ENCODE measurements around the gene REG1A.

The REG1A gene

DNA sequence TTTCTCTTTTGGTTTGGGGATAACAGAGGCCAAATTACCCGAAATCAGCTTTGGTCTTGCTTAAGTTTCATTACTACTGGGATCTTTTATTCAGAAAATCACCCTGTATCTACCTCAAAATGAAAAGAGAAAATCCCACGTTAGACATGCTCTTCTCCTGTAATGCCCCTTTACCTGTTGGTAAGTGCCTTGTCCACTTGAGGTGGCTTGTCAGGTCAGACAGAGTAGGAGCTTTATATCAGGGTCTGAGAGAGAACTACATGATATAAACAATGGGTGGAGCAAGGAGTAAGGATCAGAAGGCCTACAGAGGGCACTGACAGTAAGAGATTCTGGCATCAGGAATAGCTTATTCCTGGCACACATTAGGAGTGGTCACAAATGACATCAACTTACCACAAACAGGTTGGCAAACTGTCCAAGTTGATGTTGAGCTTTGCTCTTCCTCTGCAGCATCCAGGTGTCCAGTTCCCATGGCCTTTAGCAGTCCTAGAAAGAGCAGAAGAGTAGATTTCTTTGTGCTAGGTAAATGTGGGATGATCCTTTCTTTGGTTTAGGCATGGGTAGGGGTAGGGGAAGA lies 32.4 kb upstream of the REG1A start, which contains the start of gene REG1B:
Gene REG1B (minus strand): TSS at position 209 of the 580 bp plus-strand sequence. CDS start 381 bp downstream, outside the sequence.
- TF ChIP-seq YY1 (IDR thresholded peaks at IDR 0.05; ENCODE audit: insufficient read depth, insufficient read length): no peak
- no peak for TF ChIP-seq ZNF274 (IDR thresholded peaks at IDR 0.05; ENCODE audit: low read depth, low read length)
- TF ChIP-seq SUZ12 (IDR thresholded peaks at IDR 0.05; ENCODE audit: extremely low read depth, insufficient read depth, insufficient read length): no peak
- Histone ChIP-seq H3K4me3 (ENCODE audit: insufficient read length, low read depth) (no peak within 1 kb of the TSS), H3K4me1 (ENCODE audit: insufficient read depth, insufficient read length) (no peaks in the 10 kb centered on the region), H3K9me3 (ENCODE audit: insufficient read depth, low read length) (no peaks in the 10 kb centered on the region), H3K27me3 (ENCODE audit: insufficient read depth, insufficient read length) (no peaks in the 10 kb centered on the region), H3K9ac (ENCODE audit: insufficient read length, low read depth) (no peak within 1 kb of the TSS), H3K36me3 (ENCODE audit: insufficient read depth, insufficient read length, low read length) (no peaks in the 10 kb centered on the region)
- no peak for DNase-seq (ENCODE audit: low read depth, low spot score)

DNA sequence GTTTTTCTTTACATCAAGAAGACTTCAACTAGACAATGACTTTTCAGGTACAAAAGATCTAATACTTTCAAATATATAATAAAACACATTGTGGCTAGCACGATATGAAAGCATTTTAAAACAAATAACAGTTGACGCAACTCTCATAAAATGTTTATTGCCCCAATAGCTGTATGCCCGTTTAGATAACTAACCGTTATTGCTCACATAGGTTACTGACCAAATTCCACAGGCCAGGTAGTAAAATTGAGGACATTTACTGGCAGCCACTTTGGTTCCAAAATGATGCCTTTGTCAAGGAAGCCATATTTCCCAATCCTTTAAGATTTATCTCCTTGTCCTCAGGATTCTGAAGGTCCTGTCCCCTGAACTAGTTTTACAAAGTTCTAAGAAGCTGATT lies 29.6 kb upstream of the REG1A start:
- TF ChIP-seq YY1 (IDR thresholded peaks at IDR 0.05; ENCODE audit: insufficient read depth, insufficient read length) (no peak), ZNF274 (IDR thresholded peaks at IDR 0.05; ENCODE audit: low read depth, low read length) (no peak), SUZ12 (IDR thresholded peaks at IDR 0.05; ENCODE audit: extremely low read depth, insufficient read depth, insufficient read length) (no peak)

DNA sequence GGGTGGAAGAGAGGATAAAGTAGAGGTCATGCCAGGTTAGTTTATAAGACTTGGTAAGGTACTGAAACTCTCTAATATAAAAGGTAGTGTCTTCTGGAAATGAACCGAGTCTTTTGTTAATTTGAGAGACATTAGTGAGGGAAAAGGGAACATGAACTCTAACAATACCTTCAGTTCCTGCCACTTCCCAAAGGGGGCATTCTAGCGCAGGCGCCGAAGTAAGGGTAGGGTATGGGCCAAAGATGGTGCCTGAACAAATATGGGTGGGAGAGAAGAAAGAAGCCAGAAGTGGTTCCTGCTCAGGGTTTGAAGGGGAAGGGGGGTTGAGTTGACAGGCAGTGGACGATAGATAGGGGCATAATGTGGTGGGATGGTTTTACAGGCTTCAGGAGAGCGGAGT lies 22.4 kb upstream of the REG1A start:
- TF ChIP-seq ZNF274 (IDR thresholded peaks at IDR 0.05; ENCODE audit: low read depth, low read length) (no peak), SUZ12 (IDR thresholded peaks at IDR 0.05; ENCODE audit: extremely low read depth, insufficient read depth, insufficient read length) (no peak), YY1 (IDR thresholded peaks at IDR 0.05; ENCODE audit: insufficient read depth, insufficient read length) (no peak)
- no peaks in the 10 kb centered on the region for H3K36me3 ChIP-seq (ENCODE audit: insufficient read depth, insufficient read length, low read length)
- H3K4me1 ChIP-seq (ENCODE audit: insufficient read depth, insufficient read length): no peaks in the 10 kb centered on the region
- DNase-seq (ENCODE audit: low read depth, low spot score): no peak
- H3K4me3 ChIP-seq (ENCODE audit: insufficient read length, low read depth): no peak overlapping the region
- H3K9me3 ChIP-seq (ENCODE audit: insufficient read depth, low read length): no peaks in the 10 kb centered on the region
- no peaks in the 10 kb centered on the region for H3K27me3 ChIP-seq (ENCODE audit: insufficient read depth, insufficient read length)
- no peak overlapping the region for H3K9ac ChIP-seq (ENCODE audit: insufficient read length, low read depth)

More for the DNA sequence above, 29.6 kb upstream of the REG1A start:
- H3K36me3 ChIP-seq (ENCODE audit: insufficient read depth, insufficient read length, low read length): no peaks in the 10 kb centered on the region
- no peak for DNase-seq (ENCODE audit: low read depth, low spot score)
- H3K4me3 ChIP-seq (ENCODE audit: insufficient read length, low read depth): no peak overlapping the region
- H3K9me3 ChIP-seq (ENCODE audit: insufficient read depth, low read length): no peaks in the 10 kb centered on the region
- no peaks in the 10 kb centered on the region for H3K27me3 ChIP-seq (ENCODE audit: insufficient read depth, insufficient read length)
- no peaks in the 10 kb centered on the region for H3K4me1 ChIP-seq (ENCODE audit: insufficient read depth, insufficient read length)
- H3K9ac ChIP-seq (ENCODE audit: insufficient read length, low read depth): no peak overlapping the region

DNA sequence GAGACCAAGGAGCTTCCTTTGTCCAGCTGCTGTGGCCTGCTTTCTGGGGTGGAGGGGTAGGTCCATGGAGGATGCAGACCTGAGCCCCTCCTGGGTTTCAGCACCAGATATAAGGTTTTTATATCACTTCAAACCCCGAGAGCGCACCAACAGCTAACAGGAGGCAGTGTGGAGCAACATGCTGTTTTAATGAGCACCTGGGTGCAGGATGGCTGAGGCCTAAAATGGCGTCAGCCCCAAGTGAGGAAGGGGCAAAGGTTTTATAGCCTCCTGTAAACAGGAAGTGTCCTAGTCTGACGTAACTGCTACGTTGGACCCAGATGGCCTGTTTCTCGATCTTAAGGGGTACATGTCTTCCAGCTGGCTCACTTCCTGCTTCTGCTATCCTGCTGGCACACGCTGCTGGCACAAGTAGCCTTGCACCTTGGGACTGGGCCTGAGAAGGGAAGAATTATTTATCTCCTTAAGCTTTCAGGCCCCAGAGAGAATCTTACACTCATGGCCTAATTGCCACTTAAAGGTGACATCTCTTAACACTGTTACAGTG lies 21.1 kb upstream of the REG1A start:
- Histone ChIP-seq H3K4me3 (ENCODE audit: insufficient read length, low read depth) (no peak overlapping the region), H3K27me3 (ENCODE audit: insufficient read depth, insufficient read length) (no peaks in the 10 kb centered on the region), H3K4me1 (ENCODE audit: insufficient read depth, insufficient read length) (no peaks in the 10 kb centered on the region), H3K9ac (ENCODE audit: insufficient read length, low read depth) (no peak overlapping the region), H3K9me3 (ENCODE audit: insufficient read depth, low read length) (no peaks in the 10 kb centered on the region), H3K36me3 (ENCODE audit: insufficient read depth, insufficient read length, low read length) (no peaks in the 10 kb centered on the region)
- no peak for DNase-seq (ENCODE audit: low read depth, low spot score)
- TF ChIP-seq YY1 (IDR thresholded peaks at IDR 0.05; ENCODE audit: insufficient read depth, insufficient read length) (no peak), ZNF274 (IDR thresholded peaks at IDR 0.05; ENCODE audit: low read depth, low read length) (no peak), SUZ12 (IDR thresholded peaks at IDR 0.05; ENCODE audit: extremely low read depth, insufficient read depth, insufficient read length) (no peak)

DNA sequence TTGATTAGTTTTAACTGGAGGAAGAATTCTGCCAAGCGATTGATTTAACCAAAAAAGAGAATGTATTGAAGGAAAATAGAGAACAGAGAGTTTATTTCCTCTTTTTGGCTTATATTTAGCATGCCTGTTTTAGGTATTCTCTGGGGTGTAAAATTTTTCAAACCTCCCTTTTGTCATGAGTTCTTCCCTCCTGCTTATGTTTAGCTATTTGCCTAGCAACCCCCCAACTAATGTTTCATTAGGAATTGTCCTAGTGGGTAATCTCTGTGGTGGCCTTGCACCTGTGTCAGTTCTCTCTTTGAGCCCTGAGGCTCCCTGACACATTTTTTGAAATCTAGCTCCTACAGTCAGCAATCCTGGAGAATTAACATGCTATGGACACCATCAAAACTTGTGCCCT lies 20.0 kb upstream of the REG1A start:
- no peaks in the 10 kb centered on the region for H3K9me3 ChIP-seq (ENCODE audit: insufficient read depth, low read length)
- DNase-seq (ENCODE audit: low read depth, low spot score): no peak
- no peaks in the 10 kb centered on the region for H3K36me3 ChIP-seq (ENCODE audit: insufficient read depth, insufficient read length, low read length)
- no peaks in the 10 kb centered on the region for H3K4me1 ChIP-seq (ENCODE audit: insufficient read depth, insufficient read length)
- no peaks in the 10 kb centered on the region for H3K27me3 ChIP-seq (ENCODE audit: insufficient read depth, insufficient read length)
- H3K9ac ChIP-seq (ENCODE audit: insufficient read length, low read depth): no peak overlapping the region
- no peak for TF ChIP-seq ZNF274 (IDR thresholded peaks at IDR 0.05; ENCODE audit: low read depth, low read length)
- TF ChIP-seq SUZ12 (IDR thresholded peaks at IDR 0.05; ENCODE audit: extremely low read depth, insufficient read depth, insufficient read length): no peak
- TF ChIP-seq YY1 (IDR thresholded peaks at IDR 0.05; ENCODE audit: insufficient read depth, insufficient read length): no peak
- no peak overlapping the region for H3K4me3 ChIP-seq (ENCODE audit: insufficient read length, low read depth)

DNA sequence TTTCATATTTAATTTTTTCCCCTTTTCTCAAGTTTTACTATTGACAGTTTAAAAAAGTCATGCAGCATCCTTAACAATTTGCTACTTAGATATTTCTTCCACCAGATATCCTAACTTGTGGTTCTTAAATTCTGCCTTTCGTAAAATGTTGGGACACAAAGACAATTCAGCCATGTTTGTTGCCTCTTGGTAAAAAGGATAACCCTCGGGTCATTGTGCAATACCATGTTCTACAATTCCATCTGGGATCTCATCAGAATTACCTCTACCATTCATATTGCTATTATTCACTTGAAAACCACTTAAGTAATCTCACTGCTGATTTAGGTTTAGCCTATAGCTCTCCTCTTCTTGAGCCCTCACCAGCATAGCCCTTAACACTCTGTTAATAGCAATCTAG lies 19.3 kb upstream of the REG1A start:
- TF ChIP-seq SUZ12 (IDR thresholded peaks at IDR 0.05; ENCODE audit: extremely low read depth, insufficient read depth, insufficient read length) (no peak), YY1 (IDR thresholded peaks at IDR 0.05; ENCODE audit: insufficient read depth, insufficient read length) (no peak), ZNF274 (IDR thresholded peaks at IDR 0.05; ENCODE audit: low read depth, low read length) (no peak)
- H3K4me1 ChIP-seq (ENCODE audit: insufficient read depth, insufficient read length): no peaks in the 10 kb centered on the region
- no peaks in the 10 kb centered on the region for H3K36me3 ChIP-seq (ENCODE audit: insufficient read depth, insufficient read length, low read length)
- H3K9me3 ChIP-seq (ENCODE audit: insufficient read depth, low read length): no peaks in the 10 kb centered on the region
- H3K4me3 ChIP-seq (ENCODE audit: insufficient read length, low read depth): no peak overlapping the region
- DNase-seq (ENCODE audit: low read depth, low spot score): no peak
- H3K27me3 ChIP-seq (ENCODE audit: insufficient read depth, insufficient read length): no peaks in the 10 kb centered on the region
- H3K9ac ChIP-seq (ENCODE audit: insufficient read length, low read depth): no peak overlapping the region

DNA sequence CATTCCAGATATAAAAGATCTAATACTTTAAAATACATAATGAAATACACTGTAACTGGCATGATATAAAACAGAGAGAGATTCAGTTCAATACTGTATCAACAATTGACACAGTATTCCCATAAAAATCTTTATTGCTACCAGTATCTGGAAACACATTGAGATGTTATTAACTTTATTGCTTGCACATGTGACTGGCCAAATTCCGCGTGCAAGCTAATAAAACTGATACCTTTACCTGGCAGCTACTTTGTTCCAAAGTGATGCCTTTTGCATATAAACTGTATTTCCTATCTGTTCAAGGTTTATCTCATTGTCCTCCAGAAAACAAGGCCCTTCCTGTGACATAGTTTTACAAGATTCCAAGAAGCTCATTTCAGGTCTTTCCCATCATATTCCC lies 17.1 kb upstream of the REG1A start:
- TF ChIP-seq ZNF274 (IDR thresholded peaks at IDR 0.05; ENCODE audit: low read depth, low read length): no peak
- TF ChIP-seq SUZ12 (IDR thresholded peaks at IDR 0.05; ENCODE audit: extremely low read depth, insufficient read depth, insufficient read length): no peak
- no peak for TF ChIP-seq YY1 (IDR thresholded peaks at IDR 0.05; ENCODE audit: insufficient read depth, insufficient read length)

More for the DNA sequence above, 17.1 kb upstream of the REG1A start:
- Histone ChIP-seq H3K27me3 (ENCODE audit: insufficient read depth, insufficient read length) (no peaks in the 10 kb centered on the region), H3K4me1 (ENCODE audit: insufficient read depth, insufficient read length) (no peaks in the 10 kb centered on the region), H3K9me3 (ENCODE audit: insufficient read depth, low read length) (no peaks in the 10 kb centered on the region), H3K4me3 (ENCODE audit: insufficient read length, low read depth) (no peak overlapping the region), H3K36me3 (ENCODE audit: insufficient read depth, insufficient read length, low read length) (no peaks in the 10 kb centered on the region), H3K9ac (ENCODE audit: insufficient read length, low read depth) (no peak overlapping the region)
- DNase-seq (ENCODE audit: low read depth, low spot score): no peak
